Liver (tissue), 9 donors: ENCODE results near the gene SLC5A5. TPM values are rescaled to one million over a fixed set of nuclear protein-coding genes. Genes with fewer than 3 reads are reported as not detected.

ENCODE experiments used
- DNase-seq: peaks from one replicate; pipeline ENCODE4 v3.0.0-alpha.2; 2017; ENCODE audit warnings: low spot score
- H3K27ac ChIP-seq, 2 donors: one replicate each; pipeline ENCODE4 v1.7.0; 2013; ENCODE audit warnings: inconsistent platforms in 2 of 2, low read length in 2 of 2, control low read depth in 1 of 2, low read depth in 1 of 2, mild to moderate bottlenecking in 1 of 2
- H3K27me3 ChIP-seq, 4 donors: one replicate each; pipeline versions ENCODE4 v1.6.1 to v1.7.0; 2013; ENCODE audit warnings: low read length in 3 of 4, inconsistent platforms in 1 of 4, mild to moderate bottlenecking in 1 of 4, moderate library complexity in 1 of 4; ENCODE audit not compliant: control insufficient read depth in 4 of 4, insufficient read depth in 4 of 4
- H3K36me3 ChIP-seq, 4 donors: one replicate each; pipeline versions ENCODE4 v1.6.1 to v1.7.0; 2013; ENCODE audit warnings: low read length in 3 of 4, mild to moderate bottlenecking in 3 of 4, low read depth in 1 of 4, moderate library complexity in 1 of 4; ENCODE audit not compliant: control insufficient read depth in 4 of 4, insufficient read depth in 3 of 4
- H3K4me1 ChIP-seq, 4 donors: one replicate each; pipeline versions ENCODE4 v1.6.1 to v1.7.0; 2013; ENCODE audit warnings: low read length in 3 of 4, mild to moderate bottlenecking in 3 of 4, moderate library complexity in 1 of 4; ENCODE audit not compliant: control insufficient read depth in 4 of 4, insufficient read depth in 4 of 4
- H3K4me3 ChIP-seq, 3 donors: one replicate each; pipeline versions ENCODE4 v1.6.1 to v1.7.0; 2013; ENCODE audit warnings: low read length in 3 of 3, control low read depth in 1 of 3, low read depth in 1 of 3, mild to moderate bottlenecking in 1 of 3
- H3K9ac ChIP-seq, 2 donors: one replicate each; pipeline ENCODE4 v1.7.0; 2013; ENCODE audit warnings: low read length in 2 of 2, mild to moderate bottlenecking in 2 of 2, moderate library complexity in 2 of 2, control low read depth in 1 of 2, low read depth in 1 of 2
- H3K9me3 ChIP-seq, 4 donors: one replicate each; pipeline versions ENCODE4 v1.6.1 to v1.7.0; 2013; ENCODE audit warnings: low read length in 3 of 4; ENCODE audit not compliant: control insufficient read depth in 4 of 4
- EGR1 ChIP-seq, 2 donors: IDR thresholded peaks; 2 replicates each; pipeline ENCODE4 v1.6.1; 2016 to 2018; ENCODE audit warnings: antibody characterized with exemption in 2 of 2, low read depth in 2 of 2
- FOXA1 ChIP-seq: IDR thresholded peaks from 2 replicates; pipeline ENCODE4 v1.6.1; 2016; ENCODE audit warnings: antibody characterized with exemption
- FOXA2 ChIP-seq: IDR thresholded peaks from 2 replicates; pipeline ENCODE4 v1.6.1; 2016; ENCODE audit warnings: antibody characterized with exemption
- GABPA ChIP-seq, 2 donors: IDR thresholded peaks in 1 of 2; conservative IDR thresholded peaks in 1 of 2; 2 replicates each; pipeline ENCODE4 v1.6.1; 2016; ENCODE audit warnings: antibody characterized with exemption in 2 of 2, mild to moderate bottlenecking in 1 of 2, moderate library complexity in 1 of 2
- HNF4A ChIP-seq, 2 donors: conservative IDR thresholded peaks; 2 replicates each; pipeline ENCODE4 v1.6.1; 2016; ENCODE audit warnings: antibody characterized with exemption in 2 of 2, mild to moderate bottlenecking in 2 of 2
- HNF4G ChIP-seq: IDR thresholded peaks from 2 replicates; pipeline ENCODE4 v1.6.1; 2016; ENCODE audit warnings: antibody characterized with exemption
- JUND ChIP-seq, 2 donors: IDR thresholded peaks; 2 replicates each; pipeline ENCODE4 v1.6.1; 2016; ENCODE audit warnings: antibody characterized with exemption in 2 of 2
- NR2F2 ChIP-seq: IDR thresholded peaks from 2 replicates; pipeline ENCODE4 v1.6.1; 2016; ENCODE audit warnings: antibody characterized with exemption
- RAD21 ChIP-seq, 2 donors: IDR thresholded peaks; 2 replicates each; pipeline ENCODE4 v1.6.1; 2016; ENCODE audit warnings: antibody characterized with exemption in 2 of 2, mild to moderate bottlenecking in 2 of 2
- RXRA ChIP-seq, 2 donors: IDR thresholded peaks; 2 replicates each; pipeline ENCODE4 v1.6.1; 2017 to 2018; ENCODE audit warnings: antibody characterized with exemption in 2 of 2, mild to moderate bottlenecking in 1 of 2
- SP1 ChIP-seq: IDR thresholded peaks from 2 replicates; pipeline ENCODE4 v1.6.1; 2018; ENCODE audit warnings: antibody characterized with exemption, mild to moderate bottlenecking
- TAF1 ChIP-seq: conservative IDR thresholded peaks from 2 replicates; pipeline ENCODE4 v1.6.1; 2016; ENCODE audit warnings: antibody characterized with exemption, mild to moderate bottlenecking
- YY1 ChIP-seq: IDR thresholded peaks from 2 replicates; pipeline ENCODE4 v1.6.1; 2016; ENCODE audit warnings: antibody characterized with exemption, mild to moderate bottlenecking
- WGBS: extraction: QIAGEN DNeasy Blood & Tissue Kit; methylation state at CpG from one replicate; pipeline ENCODE4 v1.1.7; 2013; 5-methylcytosine and 5-hydroxymethylcytosine counted together
- polyA plus RNA-seq, 2 donors: library from polyadenylated mRNA; stranded (reverse) in 1 of 2; unstranded in 1 of 2; fragments of 200-250 nt in 1 of 2; fragments of >200 nt in 1 of 2; fragmentation: Nextera tagmentation in 1 of 2; extraction: Ambion mirVana in 1 of 2; gene quantifications; one replicate each; pipeline versions ENCODE4 v1.2.1 to v1.2.3, GENCODE V29; 2013 to 2015
- total RNA-seq, 2 donors: library from RNA; depleted of rRNA; stranded (reverse); fragments of >200 nt; gene quantifications; one replicate each; pipeline ENCODE4 v1.2.3, GENCODE V29; 2014
- TF ChIP-seq, protein P1 (sequence below): IDR thresholded peaks from 2 replicates; pipeline ENCODE4 v1.6.1; 2016; ENCODE audit warnings: antibody characterized with exemption, mild to moderate bottlenecking
- TF ChIP-seq, protein P2 (sequence below): IDR thresholded peaks from 2 replicates; pipeline ENCODE4 v1.6.1; 2016; ENCODE audit warnings: antibody characterized with exemption
- TF ChIP-seq, protein P3 (sequence below): IDR thresholded peaks from 2 replicates; pipeline ENCODE4 v1.6.1; 2016; ENCODE audit warnings: antibody characterized with exemption
- TF ChIP-seq, protein P4 (sequence below): fragments of 150-350 bp; IDR thresholded peaks from 2 replicates; pipeline ENCODE4 v1.5.1; 2017; ENCODE audit warnings: improper control_type of control experiment, low read depth, low read length; ENCODE audit not compliant: missing input control
- TF ChIP-seq, protein P5 (sequence below): IDR thresholded peaks from 2 replicates; pipeline ENCODE4 v1.6.1; 2016; ENCODE audit warnings: antibody characterized with exemption
- donor health status: healthy.
- donor health status: healthy.
- donor health status: healthy.
- donor health status: healthy.
- donor health status: healthy.

Gene SLC5A5
- total and polyA plus RNA-seq, 4 donors, result 0.09 TPM; not detected in 3

DNA sequence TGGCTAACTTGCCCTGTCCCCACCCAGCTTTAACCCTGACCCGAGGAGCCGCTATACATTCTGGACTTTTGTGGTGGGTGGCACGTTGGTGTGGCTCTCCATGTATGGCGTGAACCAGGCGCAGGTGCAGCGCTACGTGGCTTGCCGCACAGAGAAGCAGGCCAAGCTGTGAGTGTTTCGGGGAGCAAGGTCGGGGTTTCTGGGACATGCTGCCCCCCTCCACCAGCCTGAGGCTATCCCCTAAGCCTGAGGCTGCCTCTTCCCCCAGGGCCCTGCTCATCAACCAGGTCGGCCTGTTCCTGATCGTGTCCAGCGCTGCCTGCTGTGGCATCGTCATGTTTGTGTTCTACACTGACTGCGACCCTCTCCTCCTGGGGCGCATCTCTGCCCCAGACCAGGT, 6.0 kb downstream of the SLC5A5 start:
- DNase-seq, result no peak
- Histone ChIP-seq H3K27me3 (peaks cover 0 to 6% (median 2%) of the 10 kb centered on the region in 4 donors), H3K36me3 (no peaks in the 10 kb centered on the region), H3K4me3 (no peak overlapping the region), H3K4me1 (no peaks in the 10 kb centered on the region), H3K27ac (no peak overlapping the region), H3K9ac (no peak overlapping the region), H3K9me3 (no peaks in the 10 kb centered on the region)
- WGBS, result 89% methylated on average over 16 of the region's 16 CpGs
- TF ChIP-seq JUND (IDR thresholded peaks at IDR 0.05), result no peak
- no peak for TF ChIP-seq HNF4G
- TF ChIP-seq HNF4A (conservative IDR thresholded peaks at IDR 0.05), result no peak
- TF ChIP-seq YY1, result no peak
- no peak for TF ChIP-seq RXRA (IDR thresholded peaks at IDR 0.05)
- TF ChIP-seq, protein P1, sequence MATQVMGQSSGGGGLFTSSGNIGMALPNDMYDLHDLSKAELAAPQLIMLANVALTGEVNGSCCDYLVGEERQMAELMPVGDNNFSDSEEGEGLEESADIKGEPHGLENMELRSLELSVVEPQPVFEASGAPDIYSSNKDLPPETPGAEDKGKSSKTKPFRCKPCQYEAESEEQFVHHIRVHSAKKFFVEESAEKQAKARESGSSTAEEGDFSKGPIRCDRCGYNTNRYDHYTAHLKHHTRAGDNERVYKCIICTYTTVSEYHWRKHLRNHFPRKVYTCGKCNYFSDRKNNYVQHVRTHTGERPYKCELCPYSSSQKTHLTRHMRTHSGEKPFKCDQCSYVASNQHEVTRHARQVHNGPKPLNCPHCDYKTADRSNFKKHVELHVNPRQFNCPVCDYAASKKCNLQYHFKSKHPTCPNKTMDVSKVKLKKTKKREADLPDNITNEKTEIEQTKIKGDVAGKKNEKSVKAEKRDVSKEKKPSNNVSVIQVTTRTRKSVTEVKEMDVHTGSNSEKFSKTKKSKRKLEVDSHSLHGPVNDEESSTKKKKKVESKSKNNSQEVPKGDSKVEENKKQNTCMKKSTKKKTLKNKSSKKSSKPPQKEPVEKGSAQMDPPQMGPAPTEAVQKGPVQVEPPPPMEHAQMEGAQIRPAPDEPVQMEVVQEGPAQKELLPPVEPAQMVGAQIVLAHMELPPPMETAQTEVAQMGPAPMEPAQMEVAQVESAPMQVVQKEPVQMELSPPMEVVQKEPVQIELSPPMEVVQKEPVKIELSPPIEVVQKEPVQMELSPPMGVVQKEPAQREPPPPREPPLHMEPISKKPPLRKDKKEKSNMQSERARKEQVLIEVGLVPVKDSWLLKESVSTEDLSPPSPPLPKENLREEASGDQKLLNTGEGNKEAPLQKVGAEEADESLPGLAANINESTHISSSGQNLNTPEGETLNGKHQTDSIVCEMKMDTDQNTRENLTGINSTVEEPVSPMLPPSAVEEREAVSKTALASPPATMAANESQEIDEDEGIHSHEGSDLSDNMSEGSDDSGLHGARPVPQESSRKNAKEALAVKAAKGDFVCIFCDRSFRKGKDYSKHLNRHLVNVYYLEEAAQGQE, result no peak
- no peak for TF ChIP-seq SP1
- TF ChIP-seq, protein P2, sequence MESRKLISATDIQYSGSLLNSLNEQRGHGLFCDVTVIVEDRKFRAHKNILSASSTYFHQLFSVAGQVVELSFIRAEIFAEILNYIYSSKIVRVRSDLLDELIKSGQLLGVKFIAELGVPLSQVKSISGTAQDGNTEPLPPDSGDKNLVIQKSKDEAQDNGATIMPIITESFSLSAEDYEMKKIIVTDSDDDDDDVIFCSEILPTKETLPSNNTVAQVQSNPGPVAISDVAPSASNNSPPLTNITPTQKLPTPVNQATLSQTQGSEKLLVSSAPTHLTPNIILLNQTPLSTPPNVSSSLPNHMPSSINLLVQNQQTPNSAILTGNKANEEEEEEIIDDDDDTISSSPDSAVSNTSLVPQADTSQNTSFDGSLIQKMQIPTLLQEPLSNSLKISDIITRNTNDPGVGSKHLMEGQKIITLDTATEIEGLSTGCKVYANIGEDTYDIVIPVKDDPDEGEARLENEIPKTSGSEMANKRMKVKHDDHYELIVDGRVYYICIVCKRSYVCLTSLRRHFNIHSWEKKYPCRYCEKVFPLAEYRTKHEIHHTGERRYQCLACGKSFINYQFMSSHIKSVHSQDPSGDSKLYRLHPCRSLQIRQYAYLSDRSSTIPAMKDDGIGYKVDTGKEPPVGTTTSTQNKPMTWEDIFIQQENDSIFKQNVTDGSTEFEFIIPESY, result no peak
- TF ChIP-seq, protein P3, sequence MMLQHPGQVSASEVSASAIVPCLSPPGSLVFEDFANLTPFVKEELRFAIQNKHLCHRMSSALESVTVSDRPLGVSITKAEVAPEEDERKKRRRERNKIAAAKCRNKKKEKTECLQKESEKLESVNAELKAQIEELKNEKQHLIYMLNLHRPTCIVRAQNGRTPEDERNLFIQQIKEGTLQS, result no peak
- TF ChIP-seq EGR1 (IDR thresholded peaks at IDR 0.05; ENCODE audit: low read depth in 2 of 2), result no peak
- no peak for TF ChIP-seq TAF1
- TF ChIP-seq, protein P4, sequence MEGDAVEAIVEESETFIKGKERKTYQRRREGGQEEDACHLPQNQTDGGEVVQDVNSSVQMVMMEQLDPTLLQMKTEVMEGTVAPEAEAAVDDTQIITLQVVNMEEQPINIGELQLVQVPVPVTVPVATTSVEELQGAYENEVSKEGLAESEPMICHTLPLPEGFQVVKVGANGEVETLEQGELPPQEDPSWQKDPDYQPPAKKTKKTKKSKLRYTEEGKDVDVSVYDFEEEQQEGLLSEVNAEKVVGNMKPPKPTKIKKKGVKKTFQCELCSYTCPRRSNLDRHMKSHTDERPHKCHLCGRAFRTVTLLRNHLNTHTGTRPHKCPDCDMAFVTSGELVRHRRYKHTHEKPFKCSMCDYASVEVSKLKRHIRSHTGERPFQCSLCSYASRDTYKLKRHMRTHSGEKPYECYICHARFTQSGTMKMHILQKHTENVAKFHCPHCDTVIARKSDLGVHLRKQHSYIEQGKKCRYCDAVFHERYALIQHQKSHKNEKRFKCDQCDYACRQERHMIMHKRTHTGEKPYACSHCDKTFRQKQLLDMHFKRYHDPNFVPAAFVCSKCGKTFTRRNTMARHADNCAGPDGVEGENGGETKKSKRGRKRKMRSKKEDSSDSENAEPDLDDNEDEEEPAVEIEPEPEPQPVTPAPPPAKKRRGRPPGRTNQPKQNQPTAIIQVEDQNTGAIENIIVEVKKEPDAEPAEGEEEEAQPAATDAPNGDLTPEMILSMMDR, result no peak
- TF ChIP-seq RAD21 (IDR thresholded peaks at IDR 0.05), result no peak
- TF ChIP-seq NR2F2, result no peak
- TF ChIP-seq, protein P5, sequence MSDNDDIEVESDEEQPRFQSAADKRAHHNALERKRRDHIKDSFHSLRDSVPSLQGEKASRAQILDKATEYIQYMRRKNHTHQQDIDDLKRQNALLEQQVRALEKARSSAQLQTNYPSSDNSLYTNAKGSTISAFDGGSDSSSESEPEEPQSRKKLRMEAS, result no peak
- no peak for TF ChIP-seq FOXA1

DNA sequence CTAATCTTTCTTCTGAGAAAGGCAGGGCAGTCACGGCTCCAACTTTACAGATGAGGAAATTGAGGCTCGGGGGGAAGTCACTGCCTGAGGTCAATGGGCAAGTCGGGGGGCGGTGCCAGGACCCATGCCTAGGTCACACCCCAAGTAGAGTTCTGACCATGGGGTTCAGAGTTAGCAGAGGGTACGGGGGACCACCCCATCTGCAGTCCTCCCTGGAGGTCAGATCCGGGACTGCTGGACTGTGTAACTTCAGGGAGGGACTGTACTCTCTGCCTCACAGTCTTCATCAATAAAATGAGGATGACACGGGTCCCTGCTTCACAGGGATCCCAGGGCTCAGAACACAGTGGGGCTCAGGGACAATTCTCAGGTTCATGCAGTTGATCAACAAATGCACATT, 7.7 kb downstream of the SLC5A5 start:
- H3K27me3 ChIP-seq, result peaks cover 0 to 4% (median 0%) of the 10 kb centered on the region in 4 donors
- H3K4me1 ChIP-seq, result no peaks in the 10 kb centered on the region
- H3K9ac ChIP-seq, result no peak overlapping the region
- 72% methylated on average over 7 of the region's 7 CpGs for WGBS
- H3K27ac ChIP-seq, result no peak overlapping the region
- no peak for DNase-seq
- no peak overlapping the region for H3K4me3 ChIP-seq
- no peaks in the 10 kb centered on the region for H3K9me3 ChIP-seq
- H3K36me3 ChIP-seq, result no peaks in the 10 kb centered on the region
- TF ChIP-seq HNF4A (conservative IDR thresholded peaks at IDR 0.05) (no peak), YY1 (no peak), RXRA (IDR thresholded peaks at IDR 0.05) (no peak), SP1 (no peak), FOXA1 (no peak), TAF1 (no peak), EGR1 (IDR thresholded peaks at IDR 0.05; ENCODE audit: low read depth in 2 of 2) (no peak), FOXA2 (no peak), GABPA (IDR thresholded peaks at IDR 0.05 in 1 of 2, conservative IDR thresholded peaks at IDR 0.05 in 1 of 2) (no peak), HNF4G (no peak), NR2F2 (no peak), RAD21 (IDR thresholded peaks at IDR 0.05) (no peak), JUND (IDR thresholded peaks at IDR 0.05) (no peak)
- TF ChIP-seq, protein P3, result no peak
- TF ChIP-seq, protein P4, result no peak
- TF ChIP-seq, protein P5, result no peak
